Activated CD8-positive, alpha-beta memory T cell treated with anti-CD3 and anti-CD28 coated beads, Interleukin-2, amount 50 U/mL, for 4 hours (primary cell): Measurements from ENCODE around the gene IRF7.

Source experiments
- DNase-seq: peaks from one replicate; pipeline ENCODE4 v3.0.0-alpha.2; 2020

IRF7 gene

GRCh38 chr11:640021-640706 lies 24.4 kb upstream of the IRF7 start:
- no peak for DNase-seq

- no peak for DNase-seq
These were observed 23.7 kb upstream of the IRF7 start for GRCh38 chr11:639332-639955.

GRCh38 chr11:638631-639331 lies 23.0 kb upstream of the IRF7 start:
- no peak for DNase-seq

GRCh38 chr11:637593-638521 lies 22.1 kb upstream of the IRF7 start:
- no peak for DNase-seq

- no peak for DNase-seq
These were observed 21.5 kb upstream of the IRF7 start for GRCh38 chr11:637333-637592.

GRCh38 chr11:636511-637332 lies 21.0 kb upstream of the IRF7 start, which contains the start of gene DRD4:
TSS of gene DRD4 (plus strand) at chr11:637269. CDS start at chr11:637305, 36 bp downstream.
- no peak for DNase-seq

GRCh38 chr11:635945-636510 lies 20.3 kb upstream of the IRF7 start:
- no peak for DNase-seq

GRCh38 chr11:630871-631270 lies 15.1 kb upstream of the IRF7 start:
- DNase-seq: no peak

GRCh38 chr11:629237-629583 lies 13.5 kb upstream of the IRF7 start:
- no peak for DNase-seq

GRCh38 chr11:628056-628455 lies 12.3 kb upstream of the IRF7 start:
- no peak for DNase-seq

- no peak for DNase-seq
These were observed 11.5 kb upstream of the IRF7 start for GRCh38 chr11:627308-627576.

GRCh38 chr11:626475-627307 lies 10.9 kb upstream of the IRF7 start, which contains the start of gene SCT:
TSS of gene SCT (minus strand) at chr11:627181. CDS start at chr11:627143, 38 bp downstream.
- no peak for DNase-seq

GRCh38 chr11:625636-626268 lies 10.0 kb upstream of the IRF7 start:
- no peak for DNase-seq

- DNase-seq: no peak
These were observed 9.2 kb upstream of the IRF7 start, which contains the start of gene CDHR5 for GRCh38 chr11:624705-625635. TSS of gene CDHR5 (minus strand) at chr11:624955. CDS start at chr11:624902, 53 bp downstream.

- DNase-seq: no peak
These were observed 8.4 kb upstream of the IRF7 start for GRCh38 chr11:623999-624704.

- no peak for DNase-seq
These were observed 7.7 kb upstream of the IRF7 start for GRCh38 chr11:623349-623869.

- no peak for DNase-seq
These were observed 6.1 kb upstream of the IRF7 start for GRCh38 chr11:621838-622237.
